Duodenal mucosa (tissue), 2 donors: Measurements from ENCODE around the gene ACAA1.
"Not testable (repeated sequence)": the region's sequence is repeated elsewhere in the genome, so short reads cannot be mapped to it uniquely, and the experiment has no call there.

Experiments used
- H3K27ac ChIP-seq: one replicate; pipeline ENCODE4 v1.7.0; 2013; ENCODE audit warnings: low read depth, low read length
- H3K27me3 ChIP-seq, 2 donors: one replicate each; pipeline ENCODE4 v1.7.0; 2013; ENCODE audit warnings: low read length in 2 of 2, control low read depth in 1 of 2; ENCODE audit not compliant: insufficient read depth in 2 of 2, control insufficient read depth in 1 of 2
- H3K36me3 ChIP-seq, 2 donors: one replicate each; pipeline ENCODE4 v1.7.0; 2013; ENCODE audit warnings: low read length in 2 of 2, control low read depth in 1 of 2; ENCODE audit not compliant: insufficient read depth in 2 of 2, control insufficient read depth in 1 of 2
- H3K4me1 ChIP-seq, 2 donors: one replicate each; pipeline ENCODE4 v1.7.0; 2013; ENCODE audit warnings: low read length in 2 of 2, control low read depth in 1 of 2; ENCODE audit not compliant: insufficient read depth in 2 of 2, control insufficient read depth in 1 of 2
- H3K4me3 ChIP-seq, 2 donors: one replicate each; pipeline ENCODE4 v1.7.0; 2013; ENCODE audit warnings: low read length in 2 of 2, low read depth in 1 of 2
- H3K9ac ChIP-seq, 2 donors: one replicate each; pipeline ENCODE4 v1.7.0; 2013; ENCODE audit warnings: low read length in 2 of 2, low read depth in 1 of 2
- H3K9me3 ChIP-seq, 2 donors: one replicate each; pipeline ENCODE4 v1.7.0; 2013; ENCODE audit warnings: low read length in 2 of 2, control low read depth in 1 of 2; ENCODE audit not compliant: control insufficient read depth in 1 of 2

ACAA1 gene

DNA sequence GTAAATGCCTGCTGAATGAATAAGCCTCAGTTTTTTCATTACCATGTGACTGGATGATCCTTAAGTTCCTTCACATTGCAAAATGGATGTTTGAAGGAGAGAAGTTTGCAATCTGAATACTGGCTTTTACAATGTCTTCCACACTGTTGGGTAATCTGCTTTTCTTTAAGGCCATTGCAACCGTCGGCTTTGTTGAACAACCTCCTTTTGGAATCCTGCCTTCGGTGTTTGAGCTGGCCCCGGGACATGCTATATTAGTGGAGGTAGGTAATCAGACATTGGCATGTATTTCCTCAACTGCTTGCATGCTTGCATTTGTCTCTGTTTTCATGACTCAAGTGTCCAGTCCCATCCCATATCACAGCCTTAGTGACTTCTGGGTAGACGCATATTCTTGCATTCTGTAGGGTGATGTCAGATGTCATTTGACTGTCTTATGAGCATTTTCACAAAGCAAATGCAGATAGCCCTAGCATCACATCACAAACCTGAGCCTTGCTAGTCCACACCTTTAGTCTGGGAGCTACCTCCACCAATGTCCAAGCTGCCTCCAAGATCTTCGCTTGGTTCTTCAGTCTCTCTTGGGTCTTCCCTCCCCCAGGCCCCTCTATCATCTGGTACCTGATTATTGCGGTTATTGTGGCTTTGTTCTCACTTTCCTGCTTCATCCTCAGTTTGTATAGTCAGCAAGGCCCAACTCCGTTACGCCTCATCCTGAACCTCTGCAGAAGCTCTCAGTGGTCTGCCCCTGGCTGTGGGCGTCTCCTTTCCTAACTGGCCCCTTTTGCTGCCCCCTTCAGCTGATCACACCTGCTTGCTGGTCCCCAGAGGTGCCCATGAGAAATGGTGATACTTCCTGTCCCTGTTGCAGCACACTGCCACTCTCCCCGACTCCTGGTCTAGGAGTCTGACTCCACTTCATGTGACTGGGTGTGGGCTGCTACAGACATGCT, 48.5 kb downstream of the ACAA1 start:
- no peak overlapping the region for H3K4me3 ChIP-seq
- peaks cover 0 to 7% of the 10 kb centered on the region in 2 donors for H3K9me3 ChIP-seq
- no peaks in the 10 kb centered on the region for H3K36me3 ChIP-seq
- H3K27me3 ChIP-seq: no peaks in the 10 kb centered on the region
- H3K4me1 ChIP-seq: no peaks in the 10 kb centered on the region
- no peak overlapping the region for H3K9ac ChIP-seq
- H3K27ac ChIP-seq: no peak overlapping the region

DNA sequence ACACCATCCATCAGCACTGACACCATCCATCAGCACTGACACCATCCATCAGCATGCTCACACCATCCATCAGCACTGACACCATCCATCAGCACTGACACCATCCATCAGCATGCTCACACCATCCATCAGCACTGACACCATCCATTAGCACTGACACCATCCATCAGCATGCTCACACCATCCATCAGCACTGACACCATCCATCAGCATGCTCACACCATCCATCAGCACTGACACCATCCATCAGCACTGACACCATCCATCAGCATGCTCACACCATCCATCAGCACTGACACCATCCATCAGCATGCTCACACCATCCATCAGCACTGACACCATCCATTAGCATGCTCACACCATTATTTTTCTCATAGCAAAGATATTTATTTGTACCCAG, 49.6 kb downstream of the ACAA1 start:
- not testable (repeated sequence) for H3K27me3 ChIP-seq, H3K4me3 ChIP-seq, H3K27ac ChIP-seq, H3K4me1 ChIP-seq, H3K36me3 ChIP-seq, H3K9ac ChIP-seq, H3K9me3 ChIP-seq

DNA sequence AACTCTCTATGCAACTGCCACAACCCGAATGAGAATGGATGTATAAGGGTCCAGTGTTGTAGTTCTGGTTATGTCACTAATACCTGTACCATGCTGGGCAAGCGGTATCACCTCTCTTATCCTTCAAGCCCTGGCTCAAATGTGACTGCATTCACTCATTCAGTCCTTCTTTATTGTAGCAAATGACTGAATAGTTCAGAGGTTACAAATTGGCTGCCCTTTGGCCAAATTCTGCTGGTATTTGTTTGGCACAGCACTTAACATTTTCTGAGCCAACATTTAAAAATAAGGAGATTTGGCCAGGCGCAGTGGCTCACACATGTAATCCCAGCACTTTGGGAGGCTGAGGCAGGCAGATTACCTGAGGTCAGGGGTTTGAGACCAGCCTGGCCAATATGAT, 50.4 kb downstream of the ACAA1 start:
- Histone ChIP-seq H3K27me3 (no peaks in the 10 kb centered on the region), H3K4me1 (no peaks in the 10 kb centered on the region), H3K4me3 (no peak overlapping the region), H3K27ac (no peak overlapping the region), H3K36me3 (no peaks in the 10 kb centered on the region), H3K9ac (no peak overlapping the region), H3K9me3 (peaks cover 0 to 7% of the 10 kb centered on the region in 2 donors)

DNA sequence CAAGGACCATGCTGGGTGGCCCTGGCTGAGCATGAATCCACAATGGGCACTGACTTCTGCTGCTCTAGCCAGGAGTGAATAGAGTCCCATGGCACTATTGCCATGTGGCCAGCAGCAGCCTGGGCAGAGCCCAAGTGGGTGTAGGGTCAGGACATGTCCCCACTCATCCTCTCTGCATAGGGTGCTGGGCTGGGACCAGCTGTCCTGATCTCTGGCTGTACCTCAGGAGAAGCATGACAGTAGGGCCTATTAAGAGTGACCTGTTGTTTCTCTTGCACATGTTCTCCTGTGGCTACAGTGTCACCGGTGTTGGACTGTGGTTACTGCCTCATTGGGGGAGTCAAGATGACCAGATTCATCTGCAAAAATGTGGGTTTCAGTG, 51.0 kb downstream of the ACAA1 start:
- Histone ChIP-seq H3K27ac (no peak overlapping the region), H3K9me3 (peaks cover 0 to 7% of the 10 kb centered on the region in 2 donors), H3K27me3 (no peaks in the 10 kb centered on the region), H3K4me1 (no peaks in the 10 kb centered on the region), H3K9ac (no peak overlapping the region), H3K36me3 (no peaks in the 10 kb centered on the region), H3K4me3 (no peak overlapping the region)

DNA sequence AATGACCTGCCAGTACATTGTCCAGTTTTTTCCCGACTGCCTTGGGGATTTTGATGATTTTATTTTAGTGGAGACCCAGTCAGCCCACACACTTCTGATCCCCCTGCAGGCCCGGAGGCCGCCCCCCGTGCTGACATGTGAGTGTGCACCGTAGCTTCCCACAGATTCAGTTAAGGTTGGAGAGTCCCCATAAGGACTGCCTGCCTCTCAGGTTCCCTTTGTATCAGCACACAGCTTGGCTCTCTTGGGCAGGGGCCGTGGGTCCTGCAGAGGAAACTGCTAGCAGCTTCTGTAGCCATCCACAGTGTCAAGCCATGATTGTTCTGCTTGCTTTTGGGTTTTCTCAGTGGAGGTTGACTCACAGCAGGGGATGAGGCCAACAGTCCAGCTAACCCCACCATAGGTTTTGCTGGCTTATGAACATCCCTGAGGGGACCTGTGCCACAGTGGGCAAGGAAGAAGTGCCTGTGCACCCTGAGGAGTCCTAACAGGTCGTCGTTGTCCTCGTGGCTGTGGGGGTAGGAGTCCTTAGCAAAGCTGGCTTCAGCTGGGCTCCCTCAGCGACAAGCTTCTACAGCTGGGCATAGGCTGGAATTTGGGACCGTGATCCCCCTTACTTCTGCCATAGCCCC, 51.5 kb downstream of the ACAA1 start:
- Histone ChIP-seq H3K36me3 (no peaks in the 10 kb centered on the region), H3K4me3 (no peak overlapping the region), H3K4me1 (no peaks in the 10 kb centered on the region), H3K27me3 (no peaks in the 10 kb centered on the region), H3K9me3 (peaks cover 0 to 7% of the 10 kb centered on the region in 2 donors), H3K9ac (no peak overlapping the region), H3K27ac (no peak overlapping the region)

DNA sequence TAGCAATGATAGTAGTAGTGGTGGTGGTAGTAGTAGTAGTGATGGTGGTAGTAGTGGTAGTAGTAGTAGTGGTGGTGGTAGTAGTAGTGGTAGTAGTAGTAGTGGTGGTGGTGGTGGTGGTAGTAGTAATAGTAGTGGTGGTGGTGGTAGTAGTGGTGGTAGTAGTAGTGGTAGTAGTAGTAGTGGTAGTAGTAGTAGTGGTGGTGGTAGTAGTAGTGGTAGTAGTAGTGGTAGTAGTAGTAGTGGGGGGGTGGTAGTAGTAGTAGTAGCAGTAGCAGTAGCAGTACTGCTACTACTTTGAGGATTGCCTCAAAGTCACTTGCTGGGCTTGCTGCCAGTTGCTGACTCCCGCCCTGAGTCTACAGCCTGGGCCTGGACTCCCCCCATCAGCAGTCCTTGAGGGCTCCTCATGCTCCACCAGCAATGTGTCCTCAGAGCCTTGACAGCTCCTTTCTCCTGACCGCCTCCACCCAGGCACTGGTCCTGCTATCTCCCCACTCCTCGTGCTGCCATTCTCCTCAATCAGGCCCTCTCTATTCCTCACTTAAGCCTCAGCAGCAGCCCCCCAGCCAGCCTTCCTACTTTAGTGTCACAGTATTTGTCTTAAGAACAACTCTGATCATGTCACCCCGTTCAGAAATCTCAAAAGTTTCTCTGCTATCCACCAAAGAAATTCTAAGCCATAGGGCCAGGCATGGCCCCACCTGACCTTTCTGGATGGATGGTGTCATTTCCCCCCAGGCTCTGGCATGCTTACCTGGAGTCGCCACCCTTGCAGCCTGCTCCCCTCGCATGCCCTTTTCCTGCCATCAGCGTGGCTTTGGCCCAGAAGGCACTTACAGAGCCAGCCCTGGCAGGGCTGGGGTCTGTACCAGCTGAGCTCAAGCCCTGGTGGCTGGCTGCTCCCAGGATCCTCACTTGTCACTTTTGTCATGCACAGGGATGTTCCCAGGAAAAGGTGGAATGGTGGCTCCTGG, 52.3 kb downstream of the ACAA1 start:
- Histone ChIP-seq H3K4me1 (no peaks in the 10 kb centered on the region), H3K36me3 (no peaks in the 10 kb centered on the region), H3K9me3 (peaks cover 0 to 7% of the 10 kb centered on the region in 2 donors), H3K27me3 (no peaks in the 10 kb centered on the region), H3K9ac (no peak overlapping the region), H3K4me3 (no peak overlapping the region), H3K27ac (no peak overlapping the region)

DNA sequence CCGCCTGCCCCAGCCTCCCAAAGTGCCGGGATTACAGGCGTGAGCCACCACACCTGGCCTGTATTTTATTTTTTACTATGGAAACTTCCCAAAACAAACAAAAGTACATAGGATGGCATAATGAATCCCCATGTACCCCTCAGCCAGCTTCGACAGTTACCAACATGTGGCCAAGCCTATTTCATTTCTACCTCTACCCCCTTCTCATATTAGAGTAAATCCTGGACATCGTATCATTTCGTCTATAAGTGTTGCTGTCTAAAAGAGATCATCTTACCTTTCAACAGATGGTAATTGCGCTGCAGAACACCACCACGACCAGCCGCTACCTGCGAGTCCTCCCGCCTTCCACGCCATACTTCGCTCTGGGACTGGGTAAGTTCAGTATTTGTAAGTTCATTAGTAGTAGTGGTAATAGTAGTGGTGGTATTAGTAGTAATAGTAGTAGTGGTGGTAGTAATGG, 53.0 kb downstream of the ACAA1 start:
- Histone ChIP-seq H3K4me1 (no peaks in the 10 kb centered on the region), H3K36me3 (no peaks in the 10 kb centered on the region), H3K9me3 (peaks cover 0 to 7% of the 10 kb centered on the region in 2 donors), H3K9ac (no peak overlapping the region), H3K27ac (no peak overlapping the region), H3K27me3 (no peaks in the 10 kb centered on the region), H3K4me3 (no peak overlapping the region)

DNA sequence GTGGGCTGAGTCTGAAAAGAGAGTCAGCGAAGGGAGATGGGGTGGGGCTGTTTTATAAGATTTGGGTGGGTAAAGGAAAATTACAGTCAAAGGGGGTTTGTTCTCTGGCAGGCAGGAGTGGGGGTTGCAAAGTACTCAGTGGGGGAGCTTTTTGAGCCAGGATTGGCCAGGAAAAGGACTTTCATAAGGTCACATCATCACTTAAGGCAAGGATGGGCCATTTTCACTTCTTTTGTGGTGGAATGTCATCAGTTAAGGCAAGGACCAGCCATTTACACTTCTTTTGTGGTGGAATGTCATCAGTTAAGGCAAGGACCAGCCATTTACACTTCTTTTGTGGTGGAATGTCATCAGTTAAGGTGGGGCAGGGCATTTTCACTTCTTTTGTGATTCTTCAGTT, 53.7 kb downstream of the ACAA1 start:
- H3K4me3 ChIP-seq: not testable (repeated sequence)

DNA sequence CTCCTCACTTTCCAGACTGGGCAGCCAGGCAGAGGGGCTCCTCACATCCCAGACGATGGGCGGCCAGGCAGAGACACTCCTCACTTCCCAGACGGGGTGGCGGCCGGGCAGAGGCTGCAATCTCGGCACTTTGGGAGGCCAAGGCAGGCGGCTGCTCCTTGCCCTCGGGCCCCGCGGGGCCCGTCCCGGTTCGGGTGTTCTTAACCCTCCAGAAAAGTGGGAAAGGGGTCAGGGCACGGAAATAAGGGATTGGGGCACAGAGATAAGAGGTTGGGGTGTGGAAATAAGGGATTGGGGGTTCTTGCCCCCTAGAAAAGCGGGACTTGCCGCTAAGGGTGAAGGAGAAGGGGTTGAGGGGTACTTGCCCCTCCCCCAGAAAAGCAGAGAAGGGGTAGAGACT, 54.6 kb downstream of the ACAA1 start:
- not testable (repeated sequence) for H3K4me1 ChIP-seq, H3K27ac ChIP-seq, H3K27me3 ChIP-seq, H3K36me3 ChIP-seq, H3K9ac ChIP-seq, H3K9me3 ChIP-seq, H3K4me3 ChIP-seq

More for the DNA sequence above, 53.7 kb downstream of the ACAA1 start:
- not testable (repeated sequence) for H3K9me3 ChIP-seq, H3K36me3 ChIP-seq, H3K27me3 ChIP-seq, H3K27ac ChIP-seq, H3K4me1 ChIP-seq, H3K9ac ChIP-seq
